ENCODE data around the gene GULP1.

The GULP1 gene

DNA sequence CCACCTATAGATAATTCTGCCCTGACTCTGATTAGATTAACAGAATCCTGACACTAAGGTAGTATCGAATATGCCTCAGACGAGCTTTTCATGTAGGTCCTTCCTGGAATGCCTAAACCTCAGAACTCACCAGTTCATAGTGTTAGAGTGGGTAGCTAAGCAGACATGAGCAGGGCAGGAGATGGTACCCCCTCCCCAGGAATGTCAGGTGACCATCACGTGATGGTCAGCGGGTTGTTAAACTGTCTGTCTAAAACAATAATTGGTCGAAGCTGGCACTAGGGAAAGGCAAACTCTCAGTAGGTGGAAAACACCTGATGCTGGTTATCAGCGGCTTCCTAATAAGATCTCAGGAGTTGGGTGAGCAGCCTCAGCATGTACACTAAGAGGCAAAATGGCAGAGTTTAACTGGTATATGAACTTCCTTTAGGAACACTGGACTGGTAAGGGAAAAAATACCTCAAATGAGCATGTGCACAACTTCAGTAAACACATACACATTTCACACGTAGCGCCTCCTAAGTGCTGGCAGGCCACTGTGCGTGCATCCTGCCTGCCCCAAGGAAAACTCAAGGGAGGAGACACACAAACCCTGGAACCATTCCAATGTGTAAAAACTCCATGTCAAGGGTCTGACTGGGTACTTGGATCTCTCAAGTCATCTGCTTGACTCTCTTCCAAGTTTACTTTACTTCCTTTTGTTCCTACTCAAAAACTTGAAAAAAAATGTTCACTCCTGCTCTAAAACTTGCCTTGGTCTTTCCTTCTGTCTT is 339.5 kb downstream of the GULP1 start:
- Histone ChIP-seq H3K9ac (ENCODE audit: low read length) (no peak overlapping the region), H3K4me3 (ENCODE audit: low read length) (no peak overlapping the region), H3K36me3 (ENCODE audit: control insufficient read depth, insufficient read depth, low read length) (no peaks in the 10 kb centered on the region), H3K4me1 (ENCODE audit: control insufficient read depth, insufficient read depth, low read length) (no peaks in the 10 kb centered on the region), H3K27me3 (ENCODE audit: control insufficient read depth, insufficient read depth, low read length) (no peaks in the 10 kb centered on the region), H3K9me3 (ENCODE audit: control insufficient read depth, low read length) (no peaks in the 10 kb centered on the region)

DNA sequence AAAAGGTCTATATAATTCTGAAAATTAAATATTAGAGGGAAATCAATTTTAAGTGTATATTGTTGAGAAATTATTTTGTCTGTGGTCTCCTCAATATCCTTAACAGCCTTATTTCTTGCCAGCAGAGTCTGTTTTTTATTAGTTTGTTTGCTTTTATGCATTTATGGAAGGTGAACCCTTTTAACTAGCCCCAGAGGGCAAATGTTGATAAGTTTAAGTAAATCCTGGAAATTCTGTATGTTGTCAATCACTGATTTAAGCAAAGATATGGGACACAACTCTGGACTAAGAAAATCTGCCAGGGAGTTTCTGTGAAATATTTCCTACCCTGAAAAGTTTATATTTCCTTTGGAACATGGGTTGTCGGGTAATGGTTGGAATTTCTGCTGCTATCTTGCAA is 343.0 kb downstream of the GULP1 start:
- H3K9ac ChIP-seq (ENCODE audit: low read length) = no peak overlapping the region
- H3K4me1 ChIP-seq (ENCODE audit: control insufficient read depth, insufficient read depth, low read length) = no peaks in the 10 kb centered on the region
- no peaks in the 10 kb centered on the region for H3K27me3 ChIP-seq (ENCODE audit: control insufficient read depth, insufficient read depth, low read length)
- H3K9me3 ChIP-seq (ENCODE audit: control insufficient read depth, low read length) = no peaks in the 10 kb centered on the region
- no peaks in the 10 kb centered on the region for H3K36me3 ChIP-seq (ENCODE audit: control insufficient read depth, insufficient read depth, low read length)
- no peak overlapping the region for H3K4me3 ChIP-seq (ENCODE audit: low read length)

Data from mucosa of stomach (tissue), 1 donor.